T-cell (primary cell): Measurements from ENCODE around the gene MICALL2. TPM values are rescaled to one million over a fixed set of nuclear protein-coding genes. Genes with fewer than 3 reads are reported as not detected.

Source experiments
- ATAC-seq, 4 experiments: fragments of 200-7000 bp in 3 of 4; fragments of 150-1000 bp in 1 of 4; cut with Tn5 transposase; replicated peaks in 1 of 4; 1 replicate in 3 of 4; 2 replicates in 1 of 4; pipeline ENCODE4 v1.10.0; 2021; ENCODE audit warnings: moderate library complexity in 3 of 4, mild to moderate bottlenecking in 2 of 4, moderate number of reproducible peaks in 1 of 4
- CTCF ChIA-PET, 2 donors: fragments of 300-600 bp; sonication (Branson Sonifier 250); formaldehyde crosslinking; loops; one replicate each; lab custom pipeline; 2022; ENCODE audit warnings: antibody characterized with exemption in 2 of 2; lab: Charles Lee
- POLR2A ChIA-PET, 2 donors: fragments of 300-600 bp; sonication (Branson Sonifier 250); formaldehyde crosslinking; loops; one replicate each; lab custom pipeline; 2022; ENCODE audit warnings: antibody characterized with exemption in 2 of 2; lab: Charles Lee
- DNase-seq, 35 experiments: peaks; one replicate each; pipeline versions ENCODE4 v3.0.0 to v3.0.0-alpha.2; 2013 to 2023
- H3K27ac ChIP-seq: one replicate; pipeline ENCODE4 v1.5.1; 2013; ENCODE audit warnings: low read length
- H3K27me3 ChIP-seq, 2 experiments: replicated peaks in 1 of 2; 1 replicate in 1 of 2; 2 replicates in 1 of 2; pipeline versions ENCODE4 v1.6.1 to v1.7.0; 2013; ENCODE audit warnings: low read length in 1 of 2, mixed read lengths in 1 of 2; ENCODE audit not compliant: control insufficient read depth in 2 of 2, insufficient read depth in 2 of 2; ENCODE audit errors: extremely low read depth in 1 of 2
- H3K36me3 ChIP-seq, 2 donors: 1 replicate in 1 of 2; 2 replicates in 1 of 2; pipeline versions ENCODE4 v1.6.1 to v1.7.0; 2013; ENCODE audit warnings: low read length in 1 of 2; ENCODE audit not compliant: control insufficient read depth in 2 of 2, insufficient read depth in 1 of 2; ENCODE audit errors: extremely low read depth in 1 of 2
- H3K4me1 ChIP-seq, 2 experiments: 1 replicate in 1 of 2; 2 replicates in 1 of 2; pipeline versions ENCODE4 v1.6.1 to v1.7.0; 2013; ENCODE audit warnings: low read length in 2 of 2, mixed read lengths in 1 of 2; ENCODE audit not compliant: insufficient read depth in 2 of 2, control insufficient read depth in 1 of 2; ENCODE audit errors: extremely low read depth in 1 of 2
- H3K4me3 ChIP-seq, 2 donors: 1 replicate in 1 of 2; 2 replicates in 1 of 2; pipeline versions ENCODE4 v1.5.1 to v1.7.0; 2013; ENCODE audit warnings: mild to moderate bottlenecking in 2 of 2, low read length in 1 of 2, moderate library complexity in 1 of 2; ENCODE audit not compliant: control insufficient read depth in 1 of 2; ENCODE audit errors: extremely low read depth in 1 of 2
- H3K9me3 ChIP-seq: 2 replicates; pipeline ENCODE4 v1.7.0; 2013
- H3K27ac Mint-ChIP-seq, 2 donors: one replicate each; pipeline ENCODE4 v1.8.0; 2020 to 2021; ENCODE audit warnings: mild to moderate bottlenecking in 2 of 2, mixed read lengths in 2 of 2
- H3K27me3 Mint-ChIP-seq, 2 donors: one replicate each; pipeline ENCODE4 v1.8.0; 2021 to 2022; ENCODE audit warnings: mixed read lengths in 2 of 2
- H3K36me3 Mint-ChIP-seq: one replicate; pipeline ENCODE4 v1.8.0; 2021; ENCODE audit warnings: mixed read lengths
- H3K4me1 Mint-ChIP-seq, 3 donors: one replicate each; pipeline ENCODE4 v1.8.0; 2020 to 2022; ENCODE audit warnings: mixed read lengths in 3 of 3, mild to moderate bottlenecking in 1 of 3
- H3K4me3 Mint-ChIP-seq, 3 donors: one replicate each; pipeline ENCODE4 v1.8.0; 2020 to 2022; ENCODE audit warnings: mild to moderate bottlenecking in 3 of 3, mixed read lengths in 3 of 3, moderate library complexity in 3 of 3
- H3K9me3 Mint-ChIP-seq, 3 donors: one replicate each; pipeline ENCODE4 v1.8.0; 2020 to 2022; ENCODE audit warnings: mixed read lengths in 3 of 3
- WGBS: methylation state at CpG from one replicate; pipeline ENCODE4 v1.1.5; 2013; ENCODE audit warnings: missing lambda C conversion rate; ENCODE audit not compliant: insufficient coverage; 5-methylcytosine and 5-hydroxymethylcytosine counted together
- total RNA-seq, 35 experiments: library from RNA in 6 of 35; stranded (reverse) in 6 of 35; fragments of 120-200 nt in 1 of 35; gene quantifications; one replicate each; pipeline versions ENCODE4 v1.2.1 to v1.2.4 and lab custom pipeline; 2013 to 2026

MICALL2 gene
- total RNA-seq, 5 donors from 2014 or later (not counting 1 experiment from before 2014, with no cell fraction given): 2.1 to 5.5 (median 3.2) TPM

- ChIA-PET CTCF (interaction anchor here (0.6 to 2.1 kb wide), 3 partner anchors 13 to 249 kb away, joined by 3 to 6 read pairs (median 3); no protein-coding TSS in a partner anchor), POLR2A (no interaction called here)
- 95% methylated on average over 21 of the region's 24 CpGs for WGBS
- ATAC-seq (no peak), DNase-seq (peak in 1 of 35 experiments; percentile 12)
- Histone ChIP-seq H3K4me1 (peaks cover 3 to 15% of the 10 kb centered on the region in 2 experiments), H3K4me3 (no peak overlapping the region), H3K27me3 (no peaks in the 10 kb centered on the region), H3K36me3 (peaks cover 18 to 54% of the 10 kb centered on the region in 2 donors), H3K9me3 (no peaks in the 10 kb centered on the region), H3K27ac (no peak overlapping the region)
- no peak overlapping the region for H3K27ac Mint-ChIP-seq
- H3K4me1 Mint-ChIP-seq: peaks cover 0 to 15% (median 7%) of the 10 kb centered on the region in 3 donors
- no peaks in the 10 kb centered on the region for H3K27me3 Mint-ChIP-seq
- H3K4me3 Mint-ChIP-seq: no peak overlapping the region
- H3K36me3 Mint-ChIP-seq: no peaks in the 10 kb centered on the region
- H3K9me3 Mint-ChIP-seq: no peaks in the 10 kb centered on the region
Observed at GRCh38 chr7:1474736-1475135, 15.5 kb upstream of the MICALL2 start.

GRCh38 chr7:1473864-1474512, 14.7 kb upstream of the MICALL2 start:
- ATAC-seq: peak; percentile 84 to 90 (median 88)
- WGBS: 20% methylated on average over 35 of the region's 37 CpGs

GRCh38 chr7:1470901-1471300, 11.6 kb upstream of the MICALL2 start:
- POLR2A ChIA-PET: no interaction called here
- WGBS: 97% methylated on average over 14 of the region's 21 CpGs

More at GRCh38 chr7:1473864-1474512, 14.7 kb upstream of the MICALL2 start:
- CTCF ChIA-PET: interaction anchor here (0.6 to 2.1 kb wide), 3 partner anchors 12 to 249 kb away, joined by 3 to 6 read pairs (median 3); no protein-coding TSS in a partner anchor
- Mint-ChIP-seq H3K9me3 (no peaks in the 10 kb centered on the region), H3K4me3 (no peak overlapping the region), H3K27me3 (no peaks in the 10 kb centered on the region), H3K27ac (no peak overlapping the region), H3K36me3 (no peaks in the 10 kb centered on the region), H3K4me1 (peaks cover 0 to 15% (median 7%) of the 10 kb centered on the region in 3 donors)
- Histone ChIP-seq H3K27me3 (no peaks in the 10 kb centered on the region), H3K9me3 (no peaks in the 10 kb centered on the region), H3K4me3 (no peak overlapping the region), H3K36me3 (peaks cover 22 to 53% of the 10 kb centered on the region in 2 donors), H3K27ac (peak overlapping the region; percentile 29), H3K4me1 (peaks cover 3 to 15% of the 10 kb centered on the region in 2 experiments)
- POLR2A ChIA-PET: interaction anchor here in 1 of 2 donors (0.8 kb wide), 1 partner anchor 189 kb away, joined by 3 read pairs; no protein-coding TSS in a partner anchor
- peak; percentile 66 to 95 (median 83) for DNase-seq

GRCh38 chr7:1468643-1469298, 9.5 kb upstream of the MICALL2 start:
- Histone ChIP-seq H3K27ac (no peak overlapping the region), H3K4me3 (no peak overlapping the region), H3K9me3 (no peaks in the 10 kb centered on the region), H3K27me3 (no peaks in the 10 kb centered on the region), H3K4me1 (peaks cover 1 to 3% of the 10 kb centered on the region in 2 experiments), H3K36me3 (peaks cover 17 to 29% of the 10 kb centered on the region in 2 donors)
- WGBS: 96% methylated on average over 19 of the region's 24 CpGs
- ChIA-PET POLR2A (no interaction called here), CTCF (no interaction called here)
- H3K4me1 Mint-ChIP-seq: peaks cover 0 to 3% (median 0%) of the 10 kb centered on the region in 3 donors
- H3K4me3 Mint-ChIP-seq: no peak overlapping the region
- no peaks in the 10 kb centered on the region for H3K36me3 Mint-ChIP-seq
- H3K9me3 Mint-ChIP-seq: no peaks in the 10 kb centered on the region
- H3K27ac Mint-ChIP-seq: no peak overlapping the region
- no peak for DNase-seq
- no peaks in the 10 kb centered on the region for H3K27me3 Mint-ChIP-seq
- ATAC-seq: no peak

More at GRCh38 chr7:1470901-1471300, 11.6 kb upstream of the MICALL2 start:
- ATAC-seq (no peak), DNase-seq (no peak)
- Histone ChIP-seq H3K27me3 (no peaks in the 10 kb centered on the region), H3K4me1 (peaks cover 3 to 15% of the 10 kb centered on the region in 2 experiments), H3K36me3 (peaks cover 22 to 31% of the 10 kb centered on the region in 2 donors), H3K4me3 (no peak overlapping the region), H3K9me3 (no peaks in the 10 kb centered on the region), H3K27ac (no peak overlapping the region)
- H3K9me3 Mint-ChIP-seq: no peaks in the 10 kb centered on the region
- H3K36me3 Mint-ChIP-seq: no peaks in the 10 kb centered on the region
- no peaks in the 10 kb centered on the region for H3K27me3 Mint-ChIP-seq
- H3K4me3 Mint-ChIP-seq: no peak overlapping the region
- no peak overlapping the region for H3K27ac Mint-ChIP-seq
- peaks cover 0 to 15% (median 7%) of the 10 kb centered on the region in 3 donors for H3K4me1 Mint-ChIP-seq
- CTCF ChIA-PET: no interaction called here

GRCh38 chr7:1468203-1468602, 8.9 kb upstream of the MICALL2 start:
- Mint-ChIP-seq H3K27ac (no peak overlapping the region), H3K36me3 (no peaks in the 10 kb centered on the region), H3K4me3 (no peak overlapping the region), H3K4me1 (peaks cover 0 to 2% (median 0%) of the 10 kb centered on the region in 3 donors), H3K27me3 (no peaks in the 10 kb centered on the region), H3K9me3 (no peaks in the 10 kb centered on the region)
- no peaks in the 10 kb centered on the region for H3K27me3 ChIP-seq
- 88% methylated on average over 10 of the region's 13 CpGs for WGBS
- ChIA-PET POLR2A (no interaction called here), CTCF (no interaction called here)
- H3K4me1 ChIP-seq: no peaks in the 10 kb centered on the region
- peak in 1 of 4 experiments; percentile 14 for ATAC-seq
- H3K9me3 ChIP-seq: no peaks in the 10 kb centered on the region
- DNase-seq: no peak
- H3K36me3 ChIP-seq: peaks cover 17 to 23% of the 10 kb centered on the region in 2 donors
- no peak overlapping the region for H3K4me3 ChIP-seq
- H3K27ac ChIP-seq: no peak overlapping the region

GRCh38 chr7:1466524-1467271, 7.4 kb upstream of the MICALL2 start:
- H3K27ac ChIP-seq: no peak overlapping the region
- POLR2A ChIA-PET: no interaction called here
- ATAC-seq: no peak
- no peaks in the 10 kb centered on the region for H3K9me3 ChIP-seq
- Mint-ChIP-seq H3K9me3 (no peaks in the 10 kb centered on the region), H3K4me1 (peaks cover 5 to 9% (median 7%) of the 10 kb centered on the region in 3 donors), H3K36me3 (no peaks in the 10 kb centered on the region), H3K4me3 (no peak overlapping the region), H3K27ac (no peak overlapping the region), H3K27me3 (no peaks in the 10 kb centered on the region)
- H3K36me3 ChIP-seq: peaks cover 9 to 17% of the 10 kb centered on the region in 2 donors
- H3K4me1 ChIP-seq: no peaks in the 10 kb centered on the region
- CTCF ChIA-PET: no interaction called here
- DNase-seq: no peak
- H3K27me3 ChIP-seq: no peaks in the 10 kb centered on the region
- no peak overlapping the region for H3K4me3 ChIP-seq
- 73% methylated on average over 14 of the region's 17 CpGs for WGBS
